Subcutaneous abdominal adipose tissue (tissue), 5 donors: Measurements from ENCODE around the gene VAV2.

Source experiments
- H3K27ac ChIP-seq: one replicate; pipeline ENCODE4 v1.7.0; 2013; ENCODE audit warnings: low read depth, mild to moderate bottlenecking, inconsistent platforms, low read length, moderate library complexity
- H3K27me3 ChIP-seq, 5 donors: one replicate each; pipeline ENCODE4 v1.7.0; 2013; ENCODE audit warnings: low read length in 5 of 5, inconsistent platforms in 1 of 5; ENCODE audit not compliant: control insufficient read depth in 5 of 5, insufficient read depth in 4 of 5
- H3K36me3 ChIP-seq, 5 donors: one replicate each; pipeline ENCODE4 v1.7.0; 2013; ENCODE audit warnings: low read length in 5 of 5; ENCODE audit not compliant: control insufficient read depth in 5 of 5, insufficient read depth in 5 of 5
- H3K4me1 ChIP-seq, 5 donors: one replicate each; pipeline ENCODE4 v1.7.0; 2013; ENCODE audit warnings: low read length in 5 of 5, mild to moderate bottlenecking in 3 of 5, moderate library complexity in 1 of 5; ENCODE audit not compliant: control insufficient read depth in 5 of 5, insufficient read depth in 5 of 5
- H3K4me3 ChIP-seq, 5 donors: one replicate each; pipeline ENCODE4 v1.7.0; 2013; ENCODE audit warnings: low read length in 5 of 5, low read depth in 1 of 5
- H3K9ac ChIP-seq, 5 donors: one replicate each; pipeline ENCODE4 v1.7.0; 2013; ENCODE audit warnings: low read length in 5 of 5, mild to moderate bottlenecking in 4 of 5, moderate library complexity in 3 of 5
- H3K9me3 ChIP-seq, 5 donors: one replicate each; pipeline ENCODE4 v1.7.0; 2013; ENCODE audit warnings: low read length in 5 of 5; ENCODE audit not compliant: control insufficient read depth in 5 of 5
- donor health status: healthy.
- donor health status: healthy.
- donor health status: healthy.
- donor health status: healthy.
- donor health status: healthy.

VAV2 gene

GRCh38 chr9:133849110-133849670 lies 142.9 kb downstream of the VAV2 start:
- H3K9me3 ChIP-seq: no peaks in the 10 kb centered on the region
- H3K4me3 ChIP-seq: no peak overlapping the region
- no peaks in the 10 kb centered on the region for H3K36me3 ChIP-seq
- no peaks in the 10 kb centered on the region for H3K27me3 ChIP-seq
- peaks cover 0 to 20% (median 17%) of the 10 kb centered on the region in 5 donors for H3K4me1 ChIP-seq
- H3K27ac ChIP-seq: no peak overlapping the region
- H3K9ac ChIP-seq: no peak overlapping the region

DNA sequence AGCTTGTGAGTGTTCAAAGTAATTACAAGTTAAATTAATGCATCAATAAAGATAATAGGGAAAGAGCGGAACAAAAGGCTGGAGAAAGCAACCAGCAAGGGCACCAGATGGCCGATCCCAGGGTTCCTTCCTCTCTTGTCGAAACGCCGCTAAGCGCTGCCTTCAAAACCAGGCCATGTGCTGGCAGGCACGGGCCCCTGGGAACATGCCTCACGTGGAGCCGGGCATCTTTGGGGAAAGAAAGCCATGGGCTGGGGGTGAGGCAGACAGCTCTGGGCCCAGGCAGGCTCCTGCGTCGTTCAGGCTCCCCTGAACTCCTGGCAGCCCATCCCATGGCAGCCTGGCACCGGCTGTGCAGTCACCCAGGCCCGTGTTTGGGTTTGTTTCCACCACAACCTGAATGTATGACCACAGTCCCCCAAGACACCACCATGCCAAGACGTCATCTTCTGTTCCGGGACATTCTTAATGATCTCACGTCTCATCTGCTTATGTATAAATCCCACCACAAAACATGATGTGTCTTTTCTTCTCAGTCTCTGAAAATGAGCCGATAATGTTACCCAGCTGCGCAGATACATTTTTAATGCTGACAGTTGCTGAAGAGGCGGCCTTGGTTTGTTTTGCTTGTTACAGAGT lies 143.5 kb downstream of the VAV2 start:
- no peaks in the 10 kb centered on the region for H3K36me3 ChIP-seq
- no peak overlapping the region for H3K4me3 ChIP-seq
- no peaks in the 10 kb centered on the region for H3K27me3 ChIP-seq
- no peak overlapping the region for H3K9ac ChIP-seq
- peaks cover 0 to 22% (median 17%) of the 10 kb centered on the region in 5 donors for H3K4me1 ChIP-seq
- no peaks in the 10 kb centered on the region for H3K9me3 ChIP-seq
- no peak overlapping the region for H3K27ac ChIP-seq

DNA sequence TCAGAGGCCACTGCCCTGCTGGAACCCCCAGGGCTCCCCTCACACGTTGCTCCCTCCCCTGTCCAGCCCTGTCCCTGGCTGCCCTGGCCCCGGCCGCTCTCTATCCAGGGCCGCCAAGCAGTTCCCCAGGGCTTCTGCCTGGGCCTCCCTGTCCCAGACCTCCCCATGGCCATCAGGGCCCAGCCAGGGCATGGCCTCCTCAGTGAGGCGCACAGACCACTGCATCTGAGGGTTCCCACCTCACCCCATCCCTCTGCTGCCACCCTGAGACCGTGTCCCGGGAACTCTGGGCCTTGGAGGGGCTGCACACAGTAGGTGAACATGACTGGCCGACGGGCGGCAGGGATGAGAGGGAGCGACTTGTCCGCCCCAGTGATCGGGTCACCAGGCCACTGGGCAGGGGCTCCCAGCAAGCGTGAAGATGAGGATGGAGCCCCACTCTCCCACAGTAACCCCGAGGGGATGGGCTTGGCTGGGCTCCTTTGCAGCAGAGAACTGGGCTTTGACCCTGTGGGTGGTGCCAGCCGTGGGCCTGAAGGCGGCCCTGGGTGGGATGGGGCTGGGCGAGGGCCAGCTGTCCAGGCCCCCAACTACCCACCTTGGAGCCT lies 145.5 kb downstream of the VAV2 start:
- Histone ChIP-seq H3K9ac (no peak overlapping the region), H3K27me3 (no peaks in the 10 kb centered on the region), H3K4me3 (no peak overlapping the region), H3K9me3 (no peaks in the 10 kb centered on the region), H3K36me3 (no peaks in the 10 kb centered on the region), H3K27ac (no peak overlapping the region), H3K4me1 (peaks cover 0 to 22% (median 17%) of the 10 kb centered on the region in 5 donors)

- no peaks in the 10 kb centered on the region for H3K36me3 ChIP-seq
- peak overlapping the region; percentile 21 for H3K27ac ChIP-seq
Observed at GRCh38 chr9:133845440-133845839, 146.7 kb downstream of the VAV2 start.

GRCh38 chr9:133844881-133845410 lies 147.2 kb downstream of the VAV2 start:
- peak overlapping the region in 3 of 5 donors; percentile 37 to 59 (median 47) for H3K4me3 ChIP-seq
- H3K9me3 ChIP-seq: no peaks in the 10 kb centered on the region
- peak overlapping the region; percentile 21 for H3K27ac ChIP-seq
- peaks cover 5 to 31% (median 23%) of the 10 kb centered on the region in 5 donors for H3K4me1 ChIP-seq
- no peaks in the 10 kb centered on the region for H3K36me3 ChIP-seq
- no peaks in the 10 kb centered on the region for H3K27me3 ChIP-seq
- H3K9ac ChIP-seq: peak overlapping the region in 3 of 5 donors; percentile 49 to 68 (median 59)

More at GRCh38 chr9:133845440-133845839, 146.7 kb downstream of the VAV2 start:
- Histone ChIP-seq H3K9me3 (no peaks in the 10 kb centered on the region), H3K27me3 (no peaks in the 10 kb centered on the region), H3K4me3 (peak overlapping the region in 4 of 5 donors; percentile 1 to 59 (median 42)), H3K9ac (peak overlapping the region in 1 of 5 donors; percentile 2), H3K4me1 (peaks cover under 1 to 26% (median 18%) of the 10 kb centered on the region in 5 donors)

DNA sequence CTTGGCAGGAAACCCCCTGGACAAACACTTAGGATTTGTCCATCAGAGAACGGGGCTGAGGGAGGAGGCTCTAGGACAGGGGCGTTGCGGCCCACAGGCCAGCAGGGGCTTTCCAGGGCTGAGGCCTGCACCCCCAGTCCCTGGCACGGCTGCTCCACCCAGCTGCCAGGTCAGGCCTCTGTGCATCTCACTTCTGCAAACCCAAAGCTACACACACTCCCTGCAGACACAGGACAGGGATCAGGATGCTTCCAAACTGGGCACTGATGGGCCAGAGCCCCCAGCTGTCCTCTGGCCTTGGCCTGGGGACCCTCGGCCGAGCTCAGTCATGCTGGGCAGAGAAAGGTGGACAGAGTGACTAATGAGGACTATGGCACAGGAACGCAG lies 147.7 kb downstream of the VAV2 start:
- Histone ChIP-seq H3K9me3 (no peaks in the 10 kb centered on the region), H3K4me3 (peak overlapping the region in 2 of 5 donors; percentile 47 to 59), H3K27ac (no peak overlapping the region), H3K9ac (peak overlapping the region in 2 of 5 donors; percentile 49 to 68), H3K4me1 (peaks cover 6 to 36% (median 28%) of the 10 kb centered on the region in 5 donors), H3K36me3 (no peaks in the 10 kb centered on the region), H3K27me3 (no peaks in the 10 kb centered on the region)

DNA sequence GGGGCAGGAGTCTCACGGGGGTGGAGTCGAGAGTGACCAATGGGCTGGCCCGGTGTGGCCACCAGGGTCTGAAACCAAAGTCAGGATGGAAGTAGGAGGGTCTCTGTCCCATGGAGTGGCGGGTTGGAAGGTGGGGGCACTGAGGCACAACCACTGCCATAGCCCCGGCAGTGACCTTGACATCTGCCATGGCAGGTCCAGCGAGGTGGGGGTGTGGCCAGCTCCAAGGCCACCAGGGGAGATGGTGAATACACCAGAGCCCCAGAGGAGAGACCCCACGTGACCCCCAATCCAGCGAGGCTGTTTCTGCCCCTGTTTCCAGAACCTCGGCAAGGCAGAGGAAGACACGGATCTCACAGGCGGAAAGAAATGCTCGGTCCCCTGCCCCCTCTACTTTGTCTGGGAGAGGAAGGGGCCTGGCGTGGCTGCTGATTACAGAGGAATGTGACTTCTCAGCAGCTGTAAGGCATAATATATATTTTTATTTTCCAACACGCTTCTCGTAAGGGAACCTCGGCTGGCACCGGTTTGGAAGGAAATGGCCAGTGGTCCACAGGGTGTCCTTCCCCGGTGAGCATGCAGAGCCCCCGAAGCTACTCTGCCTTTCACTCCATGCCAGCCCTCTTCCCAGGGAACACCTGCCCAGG lies 148.2 kb downstream of the VAV2 start:
- H3K27me3 ChIP-seq: no peaks in the 10 kb centered on the region
- no peak overlapping the region for H3K4me3 ChIP-seq
- H3K9ac ChIP-seq: no peak overlapping the region
- no peaks in the 10 kb centered on the region for H3K9me3 ChIP-seq
- no peak overlapping the region for H3K27ac ChIP-seq
- H3K4me1 ChIP-seq: peaks cover 6 to 36% (median 28%) of the 10 kb centered on the region in 5 donors
- no peaks in the 10 kb centered on the region for H3K36me3 ChIP-seq

- Histone ChIP-seq H3K9ac (no peak overlapping the region), H3K36me3 (no peaks in the 10 kb centered on the region), H3K9me3 (no peaks in the 10 kb centered on the region), H3K27me3 (no peaks in the 10 kb centered on the region), H3K4me1 (peaks cover 6 to 36% (median 28%) of the 10 kb centered on the region in 5 donors), H3K4me3 (no peak overlapping the region), H3K27ac (no peak overlapping the region)
Observed at GRCh38 chr9:133843250-133843649, 148.9 kb downstream of the VAV2 start.

GRCh38 chr9:133842721-133843227 lies 149.3 kb downstream of the VAV2 start:
- Histone ChIP-seq H3K4me1 (peaks cover 6 to 36% (median 28%) of the 10 kb centered on the region in 5 donors), H3K4me3 (no peak overlapping the region), H3K36me3 (no peaks in the 10 kb centered on the region), H3K9me3 (no peaks in the 10 kb centered on the region), H3K27ac (no peak overlapping the region), H3K27me3 (no peaks in the 10 kb centered on the region), H3K9ac (no peak overlapping the region)
